Thymus (tissue), 11 donors: ENCODE results near the gene SMARCAL1. TPM values are rescaled to one million over a fixed set of nuclear protein-coding genes. Genes with fewer than 3 reads are reported as not detected.

Experiments used
- DNase-seq, 9 donors: peaks; one replicate each; pipeline ENCODE4 v3.0.0-alpha.2; 2013; ENCODE audit warnings: low spot score in 9 of 9, low read depth in 6 of 9, missing footprints in 1 of 9
- H3K27ac ChIP-seq, 2 donors: one replicate each; pipeline ENCODE4 v1.5.1; 2013; ENCODE audit warnings: control low read depth in 1 of 2, low read depth in 1 of 2, low read length in 1 of 2, mild to moderate bottlenecking in 1 of 2, moderate library complexity in 1 of 2
- H3K27me3 ChIP-seq, 2 donors: one replicate each; pipeline ENCODE4 v1.5.1; 2013; ENCODE audit warnings: low read length in 1 of 2; ENCODE audit not compliant: control insufficient read depth in 2 of 2, insufficient read depth in 1 of 2
- H3K36me3 ChIP-seq, 2 donors: one replicate each; pipeline ENCODE4 v1.5.1; 2013; ENCODE audit warnings: low read length in 1 of 2, mild to moderate bottlenecking in 1 of 2, moderate library complexity in 1 of 2; ENCODE audit not compliant: control insufficient read depth in 2 of 2, insufficient read depth in 2 of 2
- H3K4me1 ChIP-seq, 2 donors: one replicate each; pipeline ENCODE4 v1.5.1; 2013; ENCODE audit warnings: low read length in 2 of 2; ENCODE audit not compliant: control insufficient read depth in 2 of 2, insufficient read depth in 2 of 2
- H3K4me3 ChIP-seq, 2 donors: one replicate each; pipeline ENCODE4 v1.5.1; 2013; ENCODE audit warnings: low read length in 2 of 2, control low read depth in 1 of 2, mild to moderate bottlenecking in 1 of 2
- H3K9me3 ChIP-seq, 2 donors: one replicate each; pipeline ENCODE4 v1.5.1; 2013; ENCODE audit warnings: low read length in 1 of 2, mild to moderate bottlenecking in 1 of 2; ENCODE audit not compliant: control insufficient read depth in 2 of 2, insufficient read depth in 1 of 2
- WGBS: extraction: QIAGEN DNeasy Blood & Tissue Kit; methylation state at CpG from one replicate; pipeline ENCODE4 v1.1.7; 2013; 5-methylcytosine and 5-hydroxymethylcytosine counted together
- polyA plus RNA-seq: library from polyadenylated mRNA; stranded (reverse); fragments of 200-250 nt; gene quantifications from one replicate; pipeline ENCODE4 v1.2.3, GENCODE V29; 2013
- total RNA-seq: library from RNA; stranded (reverse); fragments of 120-200 nt; gene quantifications from one replicate; pipeline ENCODE4 v1.2.4, GENCODE V29; 2013
- donor health status: healthy.

The SMARCAL1 gene
- total and polyA plus RNA-seq, 2 donors: 8.5 to 13.8 TPM

GRCh38 chr2:216485745-216486144 is 73.5 kb downstream of the SMARCAL1 start:
- WGBS: 87% methylated on average over 5 of the region's 5 CpGs
- Histone ChIP-seq H3K4me3 (no peak overlapping the region), H3K4me1 (no peaks in the 10 kb centered on the region), H3K36me3 (peaks cover 10 to 12% of the 10 kb centered on the region in 2 donors), H3K27ac (no peak overlapping the region), H3K9me3 (no peaks in the 10 kb centered on the region), H3K27me3 (no peaks in the 10 kb centered on the region)
- no peak for DNase-seq

GRCh38 chr2:216486271-216486670 is 74.0 kb downstream of the SMARCAL1 start:
- DNase-seq: no peak
- Histone ChIP-seq H3K9me3 (no peaks in the 10 kb centered on the region), H3K4me1 (no peaks in the 10 kb centered on the region), H3K27me3 (no peaks in the 10 kb centered on the region), H3K36me3 (peaks cover 10% of the 10 kb centered on the region in 2 donors), H3K27ac (no peak overlapping the region), H3K4me3 (no peak overlapping the region)
- 98% methylated on average over 7 of the region's 7 CpGs for WGBS

GRCh38 chr2:216486708-216487107 is 74.4 kb downstream of the SMARCAL1 start:
- Histone ChIP-seq H3K27me3 (no peaks in the 10 kb centered on the region), H3K4me1 (no peaks in the 10 kb centered on the region), H3K27ac (no peak overlapping the region), H3K36me3 (peaks cover 9 to 10% of the 10 kb centered on the region in 2 donors), H3K9me3 (no peaks in the 10 kb centered on the region), H3K4me3 (no peak overlapping the region)
- no peak for DNase-seq
- WGBS: 49% methylated on average over 4 of the region's 4 CpGs

GRCh38 chr2:216490061-216490460 is 77.8 kb downstream of the SMARCAL1 start:
- no peak overlapping the region for H3K27ac ChIP-seq
- H3K27me3 ChIP-seq: no peaks in the 10 kb centered on the region
- H3K4me1 ChIP-seq: no peaks in the 10 kb centered on the region
- DNase-seq: no peak
- no peaks in the 10 kb centered on the region for H3K36me3 ChIP-seq
- no peaks in the 10 kb centered on the region for H3K9me3 ChIP-seq
- H3K4me3 ChIP-seq: no peak overlapping the region
- WGBS: 35% methylated on average over 1 of the region's 1 CpG

GRCh38 chr2:216491793-216492596 is 79.7 kb downstream of the SMARCAL1 start:
- 93% methylated on average over 9 of the region's 9 CpGs for WGBS
- Histone ChIP-seq H3K27me3 (no peaks in the 10 kb centered on the region), H3K9me3 (no peaks in the 10 kb centered on the region), H3K27ac (no peak overlapping the region), H3K36me3 (no peaks in the 10 kb centered on the region), H3K4me1 (no peaks in the 10 kb centered on the region), H3K4me3 (no peak overlapping the region)
- no peak for DNase-seq

GRCh38 chr2:216492597-216493333 is 80.5 kb downstream of the SMARCAL1 start:
- H3K4me1 ChIP-seq: peaks cover 0 to 3% of the 10 kb centered on the region in 2 donors
- 90% methylated on average over 6 of the region's 6 CpGs for WGBS

GRCh38 chr2:216493334-216493685 is 81.0 kb downstream of the SMARCAL1 start:
- Histone ChIP-seq H3K4me3 (no peak overlapping the region), H3K27ac (no peak overlapping the region), H3K27me3 (no peaks in the 10 kb centered on the region), H3K4me1 (peaks cover 0 to 9% of the 10 kb centered on the region in 2 donors), H3K9me3 (no peaks in the 10 kb centered on the region), H3K36me3 (no peaks in the 10 kb centered on the region)
- 98% methylated on average over 1 of the region's 1 CpG for WGBS
- DNase-seq: no peak

More at GRCh38 chr2:216492597-216493333, 80.5 kb downstream of the SMARCAL1 start:
- H3K36me3 ChIP-seq: no peaks in the 10 kb centered on the region
- no peaks in the 10 kb centered on the region for H3K27me3 ChIP-seq
- H3K9me3 ChIP-seq: no peaks in the 10 kb centered on the region
- no peak overlapping the region for H3K27ac ChIP-seq
- H3K4me3 ChIP-seq: no peak overlapping the region
- DNase-seq: no peak

- H3K27me3 ChIP-seq: no peaks in the 10 kb centered on the region
- DNase-seq: no peak
- peaks cover 7 to 11% of the 10 kb centered on the region in 2 donors for H3K36me3 ChIP-seq
- H3K4me1 ChIP-seq: peaks cover 3 to 16% of the 10 kb centered on the region in 2 donors
- no peaks in the 10 kb centered on the region for H3K9me3 ChIP-seq
- H3K4me3 ChIP-seq: no peak overlapping the region
- WGBS: 87% methylated on average over 2 of the region's 2 CpGs
- no peak overlapping the region for H3K27ac ChIP-seq
These were observed 83.4 kb downstream of the SMARCAL1 start for GRCh38 chr2:216495656-216496055.

- 93% methylated on average over 6 of the region's 6 CpGs for WGBS
These were observed 85.2 kb downstream of the SMARCAL1 start for GRCh38 chr2:216497382-216498069.

More at GRCh38 chr2:216497382-216498069, 85.2 kb downstream of the SMARCAL1 start:
- H3K27ac ChIP-seq: no peak overlapping the region
- peaks cover 20 to 29% of the 10 kb centered on the region in 2 donors for H3K36me3 ChIP-seq
- peak overlapping the region in 1 of 2 donors; percentile 83 for H3K4me3 ChIP-seq
- H3K9me3 ChIP-seq: no peaks in the 10 kb centered on the region
- no peaks in the 10 kb centered on the region for H3K27me3 ChIP-seq
- DNase-seq: no peak
- H3K4me1 ChIP-seq: peaks cover 3 to 16% of the 10 kb centered on the region in 2 donors
